C4-2B (cell line): Measurements from ENCODE around the gene FRMD5.

Source experiments
- H3K27ac ChIP-seq: fragments of 450-650 bp; 2 replicates; pipeline ENCODE4 v1.5.1; 2017
- ZFX ChIP-seq: fragments of 450-650 bp; IDR thresholded peaks from 2 replicates; pipeline ENCODE4 v1.6.1; 2017
- TF ChIP-seq, protein P1 (sequence below): fragments of 450-650 bp; conservative IDR thresholded peaks from 2 replicates; pipeline ENCODE4 v1.5.1; 2017; ENCODE audit warnings: mild to moderate bottlenecking

The FRMD5 gene

DNA sequence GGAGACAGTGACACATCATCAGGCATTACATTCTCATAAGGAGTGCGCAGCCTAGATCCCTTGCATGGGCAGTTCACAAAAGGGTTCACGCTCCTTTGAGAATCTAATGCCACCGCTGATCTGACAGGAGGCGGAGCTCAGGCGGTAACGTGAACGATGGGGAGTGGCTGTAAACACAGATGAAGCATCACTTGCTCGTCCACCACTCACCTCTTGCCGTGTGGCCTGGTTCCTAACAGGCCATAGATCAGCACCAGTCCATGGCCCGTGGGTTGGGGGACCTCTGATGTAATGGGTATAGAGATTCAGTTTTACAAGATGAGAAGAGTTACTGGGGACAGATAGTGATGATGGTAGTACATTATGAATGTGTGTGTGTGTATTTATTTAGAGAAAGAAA, 63.0 kb downstream of the FRMD5 start:
- TF ChIP-seq, protein P1, sequence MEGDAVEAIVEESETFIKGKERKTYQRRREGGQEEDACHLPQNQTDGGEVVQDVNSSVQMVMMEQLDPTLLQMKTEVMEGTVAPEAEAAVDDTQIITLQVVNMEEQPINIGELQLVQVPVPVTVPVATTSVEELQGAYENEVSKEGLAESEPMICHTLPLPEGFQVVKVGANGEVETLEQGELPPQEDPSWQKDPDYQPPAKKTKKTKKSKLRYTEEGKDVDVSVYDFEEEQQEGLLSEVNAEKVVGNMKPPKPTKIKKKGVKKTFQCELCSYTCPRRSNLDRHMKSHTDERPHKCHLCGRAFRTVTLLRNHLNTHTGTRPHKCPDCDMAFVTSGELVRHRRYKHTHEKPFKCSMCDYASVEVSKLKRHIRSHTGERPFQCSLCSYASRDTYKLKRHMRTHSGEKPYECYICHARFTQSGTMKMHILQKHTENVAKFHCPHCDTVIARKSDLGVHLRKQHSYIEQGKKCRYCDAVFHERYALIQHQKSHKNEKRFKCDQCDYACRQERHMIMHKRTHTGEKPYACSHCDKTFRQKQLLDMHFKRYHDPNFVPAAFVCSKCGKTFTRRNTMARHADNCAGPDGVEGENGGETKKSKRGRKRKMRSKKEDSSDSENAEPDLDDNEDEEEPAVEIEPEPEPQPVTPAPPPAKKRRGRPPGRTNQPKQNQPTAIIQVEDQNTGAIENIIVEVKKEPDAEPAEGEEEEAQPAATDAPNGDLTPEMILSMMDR, result no peak
- TF ChIP-seq ZFX, result no peak
- H3K27ac ChIP-seq, result no peak overlapping the region

DNA sequence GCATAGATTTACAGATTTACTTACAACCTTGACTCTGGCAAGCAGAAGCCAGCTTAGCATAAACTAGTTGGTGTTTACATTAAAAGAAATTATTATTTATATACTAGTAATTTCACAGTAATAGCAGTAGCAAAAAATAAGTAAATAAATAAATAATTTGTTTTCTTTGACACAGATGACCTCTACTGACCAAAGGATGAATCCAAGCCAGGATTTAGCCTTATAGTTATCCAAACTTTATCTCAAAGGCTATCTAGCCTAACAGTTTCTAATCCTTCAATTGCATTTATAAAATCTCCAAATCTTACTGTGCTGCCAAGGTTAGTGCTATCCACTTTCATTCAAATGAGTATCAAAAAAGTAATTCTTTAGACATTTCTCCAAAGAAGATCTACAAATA, 64.3 kb downstream of the FRMD5 start:
- no peak overlapping the region for H3K27ac ChIP-seq
- TF ChIP-seq, protein P1, result peak; percentile 29
- TF ChIP-seq ZFX, result no peak

DNA sequence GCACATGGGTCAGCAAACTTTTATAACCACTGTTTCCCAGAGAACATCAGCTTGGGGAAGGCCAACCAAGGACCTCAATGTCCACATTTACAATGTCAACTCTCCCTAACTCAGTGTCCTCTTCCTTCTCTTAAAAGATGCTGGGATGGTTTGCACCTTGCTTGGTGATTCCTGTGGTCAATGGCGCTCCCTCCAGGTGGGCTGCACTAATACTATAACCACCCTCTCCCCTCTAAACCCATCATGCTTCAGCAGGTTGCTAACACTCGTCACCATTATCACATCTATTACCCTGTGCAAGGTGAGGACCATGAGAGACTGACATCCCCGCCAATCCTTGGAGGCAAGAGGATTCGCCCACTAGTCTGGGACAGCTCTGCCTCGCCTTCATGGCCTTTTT, 65.2 kb downstream of the FRMD5 start:
- TF ChIP-seq ZFX, result no peak
- H3K27ac ChIP-seq, result no peak overlapping the region

- no peak overlapping the region for H3K27ac ChIP-seq
- TF ChIP-seq, protein P1, result no peak
- TF ChIP-seq ZFX, result no peak
Observed at GRCh38 chr15:44128443-44128842, 66.6 kb downstream of the FRMD5 start.

DNA sequence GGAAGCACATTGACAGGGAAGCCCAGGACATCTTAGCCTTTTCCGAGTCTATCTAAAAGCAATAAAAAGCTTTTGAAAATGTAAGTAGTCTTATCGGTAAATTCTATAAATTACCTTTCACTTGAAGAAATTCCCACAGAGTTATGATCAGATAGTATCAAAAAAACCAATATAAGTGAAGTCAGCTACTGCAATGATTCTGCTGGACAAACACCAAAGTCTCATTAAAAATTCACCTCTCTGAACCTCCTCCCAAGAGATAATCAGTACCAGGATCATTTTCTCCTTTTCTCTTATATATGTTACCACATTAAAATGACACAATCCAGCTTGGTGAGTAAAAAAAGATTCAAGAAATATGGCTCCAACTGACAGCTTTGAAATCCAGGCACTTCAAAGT, 69.2 kb downstream of the FRMD5 start:
- H3K27ac ChIP-seq, result no peak overlapping the region
- TF ChIP-seq ZFX, result no peak
- TF ChIP-seq, protein P1, result no peak

- H3K27ac ChIP-seq, result no peak overlapping the region; the same call in 1 of the 2 replicates
- TF ChIP-seq, protein P1, result no peak
- no peak for TF ChIP-seq ZFX
Observed at GRCh38 chr15:44102675-44103254, 92.3 kb downstream of the FRMD5 start.

DNA sequence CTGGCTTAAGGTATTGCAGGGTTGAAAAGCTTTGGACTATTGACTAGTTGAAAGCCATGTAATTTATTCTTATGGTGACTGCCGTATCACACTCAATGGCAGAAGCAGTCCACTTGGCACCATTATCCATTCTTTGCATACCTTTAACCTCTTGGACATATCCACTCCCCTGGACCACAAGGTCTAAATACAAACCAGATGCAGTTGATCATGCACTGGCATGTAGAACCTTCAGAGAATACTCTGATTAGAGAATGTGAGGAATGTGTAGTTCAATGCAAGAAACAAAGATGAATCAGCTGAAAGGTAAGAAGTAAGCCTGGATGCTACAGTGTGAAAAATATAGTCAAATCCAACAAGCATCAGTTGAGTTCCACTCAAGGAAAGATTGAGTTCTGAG, 93.1 kb downstream of the FRMD5 start:
- TF ChIP-seq, protein P1, result no peak
- no peak for TF ChIP-seq ZFX
- no peak overlapping the region for H3K27ac ChIP-seq

DNA sequence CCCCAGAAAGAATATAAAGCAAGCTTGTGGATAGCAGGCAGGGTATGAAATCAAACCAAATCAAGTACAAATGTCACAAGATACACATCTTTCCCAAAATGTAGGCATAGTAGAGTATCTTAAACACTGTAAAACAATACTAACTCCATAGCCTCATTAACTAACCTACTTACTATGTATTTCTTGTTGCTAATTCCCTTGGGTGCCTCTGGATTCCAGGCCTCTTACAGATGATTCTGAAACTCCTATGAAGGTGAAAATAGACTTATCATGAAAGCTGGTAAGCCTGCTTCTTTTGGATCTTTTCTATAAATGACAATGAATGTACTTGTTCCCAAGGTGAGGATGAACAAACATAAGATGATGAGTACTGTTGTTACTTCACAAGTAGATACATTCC, 93.8 kb downstream of the FRMD5 start:
- H3K27ac ChIP-seq, result no peak overlapping the region
- TF ChIP-seq, protein P1, result no peak
- no peak for TF ChIP-seq ZFX
